GM23338 (cell line): ENCODE data around the gene RRAS2. TPM values are rescaled to one million over a fixed set of nuclear protein-coding genes. Genes with fewer than 3 reads are reported as not detected.

Experiments
- ATAC-seq: fragments of 200-7000 bp; cut with Tn5 transposase; 3 replicates; pipeline ENCODE4 v1.9.1; 2020
- DNase-seq: peaks from one replicate; pipeline ENCODE4 v3.0.0-alpha.2; 2015; ENCODE audit warnings: low spot score
- H2AFZ ChIP-seq: fragments of 200-600 bp; sonication (generic); 2 replicates; pipeline ENCODE4 v1.8.0; 2016; ENCODE audit warnings: antibody characterized with exemption, mild to moderate bottlenecking, moderate library complexity
- H3F3A ChIP-seq: fragments of 200-600 bp; sonication (generic); replicated peaks from 2 replicates; pipeline ENCODE4 v1.8.0; 2017; ENCODE audit warnings: antibody characterized with exemption, mixed run types, low read depth
- H3K27ac ChIP-seq: fragments of 200-600 bp; sonication (generic); 2 replicates; pipeline ENCODE4 v1.6.1; 2016; ENCODE audit warnings: low read depth
- H3K27me3 ChIP-seq: fragments of 200-600 bp; sonication (generic); 2 replicates; pipeline ENCODE4 v1.8.0; 2016; ENCODE audit warnings: mild to moderate bottlenecking, mixed run types, moderate library complexity; ENCODE audit not compliant: insufficient read depth
- H3K36me3 ChIP-seq: fragments of 200-600 bp; sonication (generic); 2 replicates; pipeline ENCODE4 v1.8.0; 2016; ENCODE audit warnings: mild to moderate bottlenecking; ENCODE audit not compliant: insufficient read depth
- H3K4me1 ChIP-seq: fragments of 200-600 bp; sonication (generic); 2 replicates; pipeline ENCODE4 v1.8.0; 2016; ENCODE audit warnings: mild to moderate bottlenecking, moderate library complexity; ENCODE audit not compliant: insufficient read depth
- H3K4me2 ChIP-seq: fragments of 200-600 bp; sonication (generic); 2 replicates; pipeline ENCODE4 v1.7.1; 2017; ENCODE audit warnings: mixed run types
- H3K4me3 ChIP-seq: fragments of 200-600 bp; sonication (generic); 2 replicates; pipeline ENCODE4 v1.6.1; 2016; ENCODE audit warnings: mixed run types
- H3K79me2 ChIP-seq: fragments of 200-600 bp; sonication (generic); replicated peaks from 2 replicates; pipeline ENCODE4 v1.8.0; 2017; ENCODE audit warnings: mild to moderate bottlenecking; ENCODE audit not compliant: insufficient read depth
- H3K9me2 ChIP-seq: fragments of 200-600 bp; sonication (generic); 2 replicates; pipeline ENCODE4 v1.8.0; 2017; ENCODE audit not compliant: insufficient read depth
- H4K20me1 ChIP-seq: fragments of 200-600 bp; sonication (generic); replicated peaks from 2 replicates; pipeline ENCODE4 v1.8.0; 2017; ENCODE audit warnings: mild to moderate bottlenecking; ENCODE audit not compliant: insufficient read depth
- H3K27ac Mint-ChIP-seq: 2 replicates; pipeline ENCODE4 v1.8.0; 2020; ENCODE audit warnings: inconsistent platforms, mild to moderate bottlenecking, moderate library complexity, mixed read lengths
- H3K27me3 Mint-ChIP-seq: 3 replicates; pipeline ENCODE4 v1.8.0; 2022; ENCODE audit warnings: low read depth, mild to moderate bottlenecking, moderate library complexity, mixed read lengths, inconsistent platforms; ENCODE audit not compliant: insufficient read depth, poor library complexity
- H3K36me3 Mint-ChIP-seq: 3 replicates; pipeline ENCODE4 v1.8.0; 2021; ENCODE audit warnings: low read depth, mild to moderate bottlenecking, inconsistent platforms, moderate library complexity, mixed read lengths
- H3K4me1 Mint-ChIP-seq: 3 replicates; pipeline ENCODE4 v1.8.0; 2020; ENCODE audit warnings: mild to moderate bottlenecking, inconsistent platforms, mixed read lengths
- H3K4me3 Mint-ChIP-seq: 3 replicates; pipeline ENCODE4 v1.8.0; 2021; ENCODE audit warnings: moderate library complexity, mild to moderate bottlenecking, inconsistent platforms, mixed read lengths
- H3K9me3 Mint-ChIP-seq: 3 replicates; pipeline ENCODE4 v1.8.0; 2020; ENCODE audit warnings: moderate library complexity, mild to moderate bottlenecking, inconsistent platforms, mixed read lengths
- CREB1 ChIP-seq: fragments of 250-450 bp; sonication (Bioruptor Pico); IDR thresholded peaks from 2 replicates; pipeline ENCODE4 v1.5.0; 2020; ENCODE audit warnings: low read depth, mild to moderate bottlenecking, moderate library complexity
- CTCF ChIP-seq, 2 experiments: fragments of 200-600 bp in 1 of 2; sonication (generic) in 1 of 2; conservative IDR thresholded peaks; 2 replicates each; pipeline versions ENCODE4 v1.5.1 to v1.6.1; 2016 to 2017; ENCODE audit warnings: antibody characterized with exemption in 2 of 2, low read depth in 2 of 2, mild to moderate bottlenecking in 2 of 2, moderate library complexity in 1 of 2
- ETS1 ChIP-seq: IDR thresholded peaks from 2 replicates; pipeline ENCODE4 v1.6.1; 2016; ENCODE audit warnings: antibody characterized with exemption
- EZH2 ChIP-seq: fragments of 200-600 bp; sonication (generic); IDR thresholded peaks from one replicate; pipeline ENCODE4 v1.8.0; 2017; ENCODE audit warnings: antibody characterized with exemption, mild to moderate bottlenecking, low read depth; ENCODE audit not compliant: unreplicated experiment
- EZH2phosphoT487 ChIP-seq: fragments of 200-600 bp; sonication (generic); IDR thresholded peaks from one replicate; pipeline ENCODE4 v1.8.1; 2018; ENCODE audit warnings: antibody characterized with exemption; ENCODE audit not compliant: unreplicated experiment
- JUNB ChIP-seq: IDR thresholded peaks from one replicate; pipeline ENCODE4 v1.6.1; 2016; ENCODE audit warnings: antibody characterized with exemption; ENCODE audit not compliant: unreplicated experiment
- NANOG ChIP-seq: IDR thresholded peaks from 2 replicates; pipeline ENCODE4 v1.6.1; 2016; ENCODE audit warnings: antibody characterized with exemption, borderline replicate concordance
- POLR2AphosphoS5 ChIP-seq: IDR thresholded peaks from 2 replicates; pipeline ENCODE4 v1.6.1; 2016; ENCODE audit warnings: antibody characterized with exemption, low read depth
- REST ChIP-seq: IDR thresholded peaks from one replicate; pipeline ENCODE4 v1.6.1; 2018; ENCODE audit warnings: antibody characterized with exemption; ENCODE audit not compliant: unreplicated experiment
- STAT1 ChIP-seq: IDR thresholded peaks from one replicate; pipeline ENCODE4 v1.6.1; 2016; ENCODE audit warnings: antibody characterized with exemption; ENCODE audit not compliant: unreplicated experiment
- ZNF114 ChIP-seq: fragments of 250-450 bp; sonication (Bioruptor Pico); IDR thresholded peaks from 2 replicates; pipeline ENCODE4 v1.5.0; 2020; ENCODE audit warnings: mild to moderate bottlenecking, moderate library complexity
- ZNF331 ChIP-seq: fragments of 250-450 bp; sonication (Bioruptor Pico); IDR thresholded peaks from 2 replicates; pipeline ENCODE4 v1.5.0; 2020; ENCODE audit warnings: low read depth, mild to moderate bottlenecking, moderate library complexity
- polyA plus RNA-seq: library from polyadenylated mRNA; unstranded; fragments of >200 nt; fragmentation: Nextera tagmentation; extraction: Ambion mirVana; gene quantifications from 2 replicates; pipeline ENCODE4 v1.2.1, GENCODE V29; 2016
- total RNA-seq: library from RNA; depleted of rRNA; stranded (reverse); fragments of >200 nt; shearing (Covaris generic); gene quantifications from 2 replicates; pipeline ENCODE4 v1.2.3, GENCODE V29; 2014

Gene RRAS2
- total and polyA plus RNA-seq, 2 experiments from 2014 or later = 196 to 293 TPM

- Mint-ChIP-seq H3K36me3 (peaks cover 85% of the 10 kb centered on the region), H3K9me3 (peaks cover 28% of the 10 kb centered on the region), H3K4me3 (no peak overlapping the region), H3K27me3 (peaks cover 42% of the 10 kb centered on the region), H3K27ac (no peak overlapping the region), H3K4me1 (peaks cover 20% of the 10 kb centered on the region)
- no peak for ATAC-seq
- Histone ChIP-seq H3K4me2 (no peak overlapping the region), H3K79me2 (peaks cover 5% of the 10 kb centered on the region; the same call in 1 of the 2 replicates), H3K27me3 (no peaks in the 10 kb centered on the region), H3K27ac (no peak overlapping the region), H3F3A (peaks cover 25% of the 10 kb centered on the region), H4K20me1 (peaks cover 10% of the 10 kb centered on the region), H2AFZ (no peak overlapping the region), H3K9me2 (no peaks in the 10 kb centered on the region), H3K4me3 (no peak overlapping the region), H3K36me3 (peaks cover 36% of the 10 kb centered on the region), H3K4me1 (peaks cover 4% of the 10 kb centered on the region; the same call in 1 of the 2 replicates)
- DNase-seq = no peak
- no peak for TF ChIP-seq REST
- TF ChIP-seq EZH2phosphoT487 = no peak
- no peak for TF ChIP-seq STAT1
- no peak for TF ChIP-seq ETS1
- TF ChIP-seq CREB1 = no peak
- no peak for TF ChIP-seq ZNF114 (CRISPR knock-in tag)
- TF ChIP-seq ZNF331 (CRISPR knock-in tag) = no peak
- no peak for TF ChIP-seq NANOG
- no peak for TF ChIP-seq CTCF (conservative IDR thresholded peaks at IDR 0.05; ENCODE audit: low read depth in 2 of 2)
- no peak for TF ChIP-seq EZH2
- TF ChIP-seq POLR2AphosphoS5 = no peak
- TF ChIP-seq JUNB = no peak
These were observed 85.1 kb downstream of the RRAS2 start for GRCh38 chr11:14273895-14274294.
